OCI-LY3 (cell line): ENCODE results near the gene TTLL5.

Experiments used
- CTCF ChIP-seq: fragments of 200-600, 300-600 bp; sonication (generic); IDR thresholded peaks from 2 replicates; pipeline ENCODE4 v1.5.1; 2014; ENCODE audit warnings: antibody characterized with exemption, low read length, low read depth
- EZH2phosphoT487 ChIP-seq: fragments of 200-600 bp; shearing (Covaris generic); IDR thresholded peaks from 2 replicates; pipeline ENCODE4 v1.6.1; 2018; ENCODE audit warnings: antibody characterized with exemption, mixed run types, low read depth

GRCh38 chr14:75649773-75650172 is 11.3 kb upstream of the TTLL5 start:
- TF ChIP-seq CTCF, result no peak
- no peak for TF ChIP-seq EZH2phosphoT487
